ENCODE results near the gene INTS7.

The INTS7 gene

GRCh38 chr1:212035123-212035834 lies at the start of gene INTS7, which contains the start of gene DTL:
INTS7 (minus strand) TSS chr1:212035557; CDS start chr1:212035437, 120 bp downstream.
DTL (plus strand) TSS chr1:212035748; CDS start chr1:212035891, 143 bp downstream.
- DNase-seq (ENCODE audit: low read depth) = peak; percentile 97

GRCh38 chr1:212082765-212083406 lies 47.5 kb upstream of the INTS7 start:
- no peak for DNase-seq (ENCODE audit: low read depth)

- no peak for DNase-seq (ENCODE audit: low read depth)
Observed at GRCh38 chr1:212078826-212079225, 43.5 kb upstream of the INTS7 start.

- peak; percentile 69 for DNase-seq (ENCODE audit: low read depth)
Observed at GRCh38 chr1:212077028-212077427, 41.7 kb upstream of the INTS7 start.

- DNase-seq (ENCODE audit: low read depth) = no peak
Observed at GRCh38 chr1:212074856-212075255, 39.5 kb upstream of the INTS7 start.

- DNase-seq (ENCODE audit: low read depth) = no peak
Observed at GRCh38 chr1:212074313-212074712, 39.0 kb upstream of the INTS7 start.

GRCh38 chr1:212073490-212073889 lies 38.1 kb upstream of the INTS7 start:
- DNase-seq (ENCODE audit: low read depth) = peak; percentile 3

- DNase-seq (ENCODE audit: low read depth) = no peak
Observed at GRCh38 chr1:212072047-212072446, 36.7 kb upstream of the INTS7 start.

- DNase-seq (ENCODE audit: low read depth) = peak; percentile 62
Observed at GRCh38 chr1:212070720-212071302, 35.5 kb upstream of the INTS7 start.

GRCh38 chr1:212067787-212068186 lies 32.4 kb upstream of the INTS7 start:
- no peak for DNase-seq (ENCODE audit: low read depth)

GRCh38 chr1:212062832-212063438 lies 27.6 kb upstream of the INTS7 start:
- peak; percentile 55 for DNase-seq (ENCODE audit: low read depth)

GRCh38 chr1:212060632-212061472 lies 25.5 kb upstream of the INTS7 start:
- DNase-seq (ENCODE audit: low read depth) = peak; percentile 30

GRCh38 chr1:212055333-212055732 lies 20.0 kb upstream of the INTS7 start:
- no peak for DNase-seq (ENCODE audit: low read depth)

- no peak for DNase-seq (ENCODE audit: low read depth)
Observed at GRCh38 chr1:212053993-212054392, 18.6 kb upstream of the INTS7 start.

GRCh38 chr1:212045981-212046380 lies 10.6 kb upstream of the INTS7 start:
- peak; percentile 25 for DNase-seq (ENCODE audit: low read depth)

- no peak for DNase-seq (ENCODE audit: low read depth)
Observed at GRCh38 chr1:212044851-212045250, 9.5 kb upstream of the INTS7 start.

GRCh38 chr1:212042436-212042835 lies 7.1 kb upstream of the INTS7 start:
- DNase-seq (ENCODE audit: low read depth) = no peak

GRCh38 chr1:212040629-212041412 lies 5.5 kb upstream of the INTS7 start:
- DNase-seq (ENCODE audit: low read depth) = no peak

GRCh38 chr1:212039622-212040021 lies 4.3 kb upstream of the INTS7 start:
- no peak for DNase-seq (ENCODE audit: low read depth)

GRCh38 chr1:212037900-212038299 lies 2.5 kb upstream of the INTS7 start:
- no peak for DNase-seq (ENCODE audit: low read depth)

All from amniotic epithelial cell (primary cell).